ENCODE data around the gene ID1. TPM values are rescaled to one million over a fixed set of nuclear protein-coding genes. Genes with fewer than 3 reads are reported as not detected.

ID1 gene
- total and polyA plus RNA-seq, 2 of the 13 experiments (the other 11 are each of a cell fraction or from before 2014, with no cell fraction given): 320 to 419 TPM

DNA sequence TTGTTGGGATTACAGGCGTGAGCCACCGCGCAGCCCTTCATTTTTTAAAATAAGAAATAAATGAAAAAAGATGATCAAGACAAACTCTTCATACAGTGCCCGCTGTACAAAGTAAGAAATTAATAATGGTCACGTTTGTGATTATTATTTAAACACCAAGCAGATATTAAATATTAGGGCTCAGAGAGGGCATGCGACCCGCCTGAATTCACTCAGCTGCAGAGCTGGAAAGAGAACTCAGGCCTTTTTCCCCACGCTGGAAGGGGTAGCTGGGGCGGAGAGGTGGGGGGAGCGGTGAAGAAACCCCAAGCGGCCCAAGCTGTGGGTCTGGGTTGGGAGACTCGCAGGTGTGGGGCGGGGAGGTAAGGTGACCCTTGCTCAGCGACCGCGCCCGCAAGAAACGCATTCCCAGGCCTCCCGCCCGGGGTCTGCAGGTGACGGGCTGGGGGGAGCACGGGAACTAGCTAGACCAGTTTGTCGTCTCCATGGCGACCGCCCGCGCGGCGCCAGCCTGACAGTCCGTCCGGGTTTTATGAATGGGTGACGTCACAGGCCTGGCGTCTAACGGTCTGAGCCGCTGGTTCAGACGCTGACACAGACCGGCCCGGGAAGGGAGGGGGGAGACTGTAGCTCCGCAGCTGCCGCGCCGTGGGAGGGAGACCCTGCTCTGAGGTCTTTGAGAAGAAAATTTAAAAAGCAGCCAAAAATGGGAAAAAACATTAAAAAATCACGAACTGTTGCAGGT lies 1.1 kb upstream of the ID1 start (continued):
- TF ChIP-seq ZNF776 (CRISPR knock-in tag; IDR thresholded peaks at IDR 0.05) (peak; percentile 68; the same call in 1 of the 2 replicates), GMEB2 (CRISPR knock-in tag; IDR thresholded peaks at IDR 0.05; ENCODE audit: low read depth) (no peak), ZNF615 (CRISPR knock-in tag; IDR thresholded peaks at IDR 0.05; ENCODE audit: borderline replicate concordance) (no peak), HOXA9 (CRISPR knock-in tag; IDR thresholded peaks at IDR 0.05; ENCODE audit: borderline replicate concordance) (0 out of 2 replicates have a peak, but pooled peaks have one; percentile 35), ZNF484 (CRISPR knock-in tag; IDR thresholded peaks at IDR 0.05; ENCODE audit: borderline replicate concordance, low read depth) (no peak; the same call in 1 of the 2 replicates), TBX2 (CRISPR knock-in tag; IDR thresholded peaks at IDR 0.05; ENCODE audit: borderline replicate concordance) (peak; percentile 99), ZNF224 (CRISPR knock-in tag; IDR thresholded peaks at IDR 0.05) (0 out of 2 replicates have a peak, but pooled peaks have one; percentile 15), ZFP36L1 (CRISPR knock-in tag; IDR thresholded peaks at IDR 0.05) (peak; percentile 66; the same call in 1 of the 2 replicates), AKAP8 (CRISPR knock-in tag; IDR thresholded peaks at IDR 0.05) (peak; percentile 99), KLF9 (CRISPR knock-in tag; IDR thresholded peaks at IDR 0.05; ENCODE audit: low read depth) (no peak), ZNF446 (CRISPR knock-in tag; IDR thresholded peaks at IDR 0.05) (no peak), ZNF766 (CRISPR knock-in tag; IDR thresholded peaks at IDR 0.05; ENCODE audit: borderline replicate concordance) (peak; percentile 96), GTF3A (CRISPR knock-in tag; conservative IDR thresholded peaks at IDR 0.05) (peak; percentile 69), ZNF737 (CRISPR knock-in tag; IDR thresholded peaks at IDR 0.05; ENCODE audit: borderline replicate concordance) (no peak), ZNF550 (CRISPR knock-in tag; IDR thresholded peaks at IDR 0.05; ENCODE audit: borderline replicate concordance) (no peak), ZMYM2 (CRISPR knock-in tag; IDR thresholded peaks at IDR 0.05) (peak; percentile 86; the same call in 1 of the 2 replicates), ZFP62 (CRISPR knock-in tag; IDR thresholded peaks at IDR 0.05) (no peak), FOSL2 (CRISPR knock-in tag; IDR thresholded peaks at IDR 0.05) (peak; percentile 92), RARA (CRISPR knock-in tag; IDR thresholded peaks at IDR 0.05) (peak; percentile 95), ZNF230 (CRISPR knock-in tag; IDR thresholded peaks at IDR 0.05) (peak; percentile 61; the same call in 1 of the 2 replicates), FOXJ3 (CRISPR knock-in tag; IDR thresholded peaks at IDR 0.05; ENCODE audit: borderline replicate concordance) (peak; percentile 89), ZNF225 (CRISPR knock-in tag; IDR thresholded peaks at IDR 0.05) (no peak), AHR (CRISPR knock-in tag; IDR thresholded peaks at IDR 0.05) (peak; percentile 98), ZEB1 (IDR thresholded peaks at IDR 0.05; ENCODE audit: insufficient replicate concordance, low read depth) (no peak), RORA (CRISPR knock-in tag; IDR thresholded peaks at IDR 0.05) (no peak), ELF3 (CRISPR knock-in tag; IDR thresholded peaks at IDR 0.05) (peak; percentile 91; the same call in 1 of the 2 replicates), ZNF17 (CRISPR knock-in tag; IDR thresholded peaks at IDR 0.05) (no peak)
- TF ChIP-seq, protein P1, sequence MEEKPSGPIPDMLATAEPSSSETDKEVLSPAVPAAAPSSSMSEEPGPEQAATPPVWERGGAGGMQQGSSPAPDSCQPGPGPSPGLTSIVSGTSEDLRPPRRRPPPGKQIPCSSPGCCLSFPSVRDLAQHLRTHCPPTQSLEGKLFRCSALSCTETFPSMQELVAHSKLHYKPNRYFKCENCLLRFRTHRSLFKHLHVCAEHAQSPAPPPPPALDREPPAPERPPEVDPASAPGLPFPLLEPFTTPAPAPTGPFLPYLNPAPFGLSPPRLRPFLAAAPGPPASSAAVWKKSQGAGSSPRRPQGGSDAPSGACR (CRISPR knock-in tag; IDR thresholded peaks at IDR 0.05): peak; percentile 60; the same call in 1 of the 2 replicates
- TF ChIP-seq, protein P2, sequence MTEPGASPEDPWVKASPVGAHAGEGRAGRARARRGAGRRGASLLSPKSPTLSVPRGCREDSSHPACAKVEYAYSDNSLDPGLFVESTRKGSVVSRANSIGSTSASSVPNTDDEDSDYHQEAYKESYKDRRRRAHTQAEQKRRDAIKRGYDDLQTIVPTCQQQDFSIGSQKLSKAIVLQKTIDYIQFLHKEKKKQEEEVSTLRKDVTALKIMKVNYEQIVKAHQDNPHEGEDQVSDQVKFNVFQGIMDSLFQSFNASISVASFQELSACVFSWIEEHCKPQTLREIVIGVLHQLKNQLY (CRISPR knock-in tag; IDR thresholded peaks at IDR 0.05): peak; percentile 89

All from HepG2 (cell line).